GM10266 (cell line): Measurements from ENCODE around the gene TAS1R2.

ENCODE experiments used
- DNase-seq: peaks from one replicate; pipeline ENCODE4 v3.0.0; 2012; ENCODE audit errors: extremely low spot score
- TF ChIP-seq, protein P1 (sequence below): IDR thresholded peaks from 2 replicates; pipeline ENCODE4 v1.5.1; 2012; ENCODE audit warnings: mild to moderate bottlenecking, low read depth; ENCODE audit not compliant: control insufficient read depth, insufficient read depth; ENCODE audit errors: missing control alignments

The TAS1R2 gene

DNA sequence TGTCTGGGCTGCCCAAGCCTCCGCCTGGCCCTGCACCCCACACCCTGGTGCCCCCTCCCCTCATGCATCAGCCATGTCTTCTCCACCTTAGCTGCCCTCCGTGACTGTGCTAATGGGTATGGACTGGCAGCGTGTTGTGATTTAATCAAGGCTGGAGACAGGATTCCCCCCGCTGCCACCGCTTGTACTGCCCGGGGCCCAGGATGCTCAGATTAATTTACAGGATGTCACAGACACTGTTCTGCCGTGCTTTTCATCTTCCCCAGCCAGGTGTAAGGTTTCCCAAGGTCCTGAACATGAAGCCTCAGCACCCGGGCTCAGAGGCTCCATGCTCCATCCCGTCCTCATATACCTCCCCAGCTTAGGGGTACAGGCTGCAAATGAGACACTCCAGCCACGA, 66.3 kb downstream of the TAS1R2 start:
- TF ChIP-seq, protein P1, sequence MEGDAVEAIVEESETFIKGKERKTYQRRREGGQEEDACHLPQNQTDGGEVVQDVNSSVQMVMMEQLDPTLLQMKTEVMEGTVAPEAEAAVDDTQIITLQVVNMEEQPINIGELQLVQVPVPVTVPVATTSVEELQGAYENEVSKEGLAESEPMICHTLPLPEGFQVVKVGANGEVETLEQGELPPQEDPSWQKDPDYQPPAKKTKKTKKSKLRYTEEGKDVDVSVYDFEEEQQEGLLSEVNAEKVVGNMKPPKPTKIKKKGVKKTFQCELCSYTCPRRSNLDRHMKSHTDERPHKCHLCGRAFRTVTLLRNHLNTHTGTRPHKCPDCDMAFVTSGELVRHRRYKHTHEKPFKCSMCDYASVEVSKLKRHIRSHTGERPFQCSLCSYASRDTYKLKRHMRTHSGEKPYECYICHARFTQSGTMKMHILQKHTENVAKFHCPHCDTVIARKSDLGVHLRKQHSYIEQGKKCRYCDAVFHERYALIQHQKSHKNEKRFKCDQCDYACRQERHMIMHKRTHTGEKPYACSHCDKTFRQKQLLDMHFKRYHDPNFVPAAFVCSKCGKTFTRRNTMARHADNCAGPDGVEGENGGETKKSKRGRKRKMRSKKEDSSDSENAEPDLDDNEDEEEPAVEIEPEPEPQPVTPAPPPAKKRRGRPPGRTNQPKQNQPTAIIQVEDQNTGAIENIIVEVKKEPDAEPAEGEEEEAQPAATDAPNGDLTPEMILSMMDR, result no peak
- no peak for DNase-seq

DNA sequence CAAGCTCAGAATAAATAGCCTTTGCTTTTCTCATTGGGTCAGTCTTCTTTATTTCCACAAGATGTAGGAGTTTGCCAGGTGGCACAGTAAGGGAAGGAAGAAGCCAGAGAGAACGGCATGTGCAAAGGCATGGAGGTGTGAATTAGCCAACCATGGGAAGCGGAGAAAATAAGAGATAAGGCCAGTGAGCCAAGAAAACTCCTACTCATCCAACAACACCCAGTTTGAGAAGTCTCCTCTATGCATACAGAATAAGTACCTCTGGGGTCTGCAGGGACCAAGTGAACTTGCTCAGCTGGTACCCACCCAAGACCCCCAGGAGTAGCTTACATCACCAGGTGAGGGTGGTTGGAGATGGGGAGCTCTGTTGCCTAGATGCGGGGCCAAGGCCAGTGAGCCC, 66.7 kb downstream of the TAS1R2 start:
- DNase-seq, result no peak
- TF ChIP-seq, protein P1, result no peak
